Measurements from ENCODE around the gene DACT1. TPM values are rescaled to one million over a fixed set of nuclear protein-coding genes. Genes with fewer than 3 reads are reported as not detected.

Gene DACT1
- total and polyA plus RNA-seq, 2 of the 13 experiments (the other 11 are each of a cell fraction or from before 2014, with no cell fraction given) = 0.01 TPM; not detected in 1

- Histone ChIP-seq H4K20me1 (ENCODE audit: insufficient read depth, low read length) (no peaks in the 10 kb centered on the region), H3K27ac (ENCODE audit: extremely low read length, insufficient read depth, low read length) (no peak overlapping the region), H3K4me1 (ENCODE audit: insufficient read depth, low read length) (no peaks in the 10 kb centered on the region), H3K79me2 (ENCODE audit: insufficient read depth, low read length) (no peaks in the 10 kb centered on the region), H3K9ac (ENCODE audit: insufficient read depth, low read depth, low read length) (no peak overlapping the region), H2AFZ (ENCODE audit: low read length) (no peak overlapping the region), H3K9me3 (ENCODE audit: low read length) (no peaks in the 10 kb centered on the region), H3K27me3 (ENCODE audit: control insufficient read depth in 1 of 2, insufficient read depth in 2 of 2, low read length in 2 of 2) (peaks cover 0 to 4% of the 10 kb centered on the region in 2 experiments; a peak in 1 of 5 replicates), H3K36me3 (replicated peaks in 1 of 2; ENCODE audit: control insufficient read depth in 1 of 2, insufficient read depth in 2 of 2, low read length in 2 of 2) (no peaks in the 10 kb centered on the region), H3K4me3 (replicated peaks in 1 of 3; ENCODE audit: insufficient read depth in 1 of 3, low read depth in 2 of 3, low read length in 3 of 3) (no peak overlapping the region), H3K4me2 (ENCODE audit: low read depth, low read length) (no peak overlapping the region)
- BruUV-seq (replicated peaks) = no TSS peak
- no peak for DNase-seq (ENCODE audit: low spot score)
- 2% methylated on average over 5 of the region's 5 CpGs for WGBS (ENCODE audit: low lambda C conversion rate)
- ChIA-PET CTCF (ENCODE audit: low intra/inter-chr PET ratio, low total read pairs) (no interaction called here), POLR2A (no interaction called here)
- intact Hi-C loops (cut with micrococcal nuclease; ENCODE audit: unreplicated experiment) = no loop called here
- ATAC-seq = no peak
- no peak for FAIRE-seq
- in situ Hi-C loops (cut with HindIII; ENCODE audit: extremely low pct_ligation_motif_present, low pct_unique_long_range_greater_than_20kb) = no loop called here
- TF ChIP-seq ZNF75D (CRISPR knock-in tag; IDR thresholded peaks at IDR 0.05; ENCODE audit: borderline replicate concordance) (no peak), ZNF687 (CRISPR knock-in tag; IDR thresholded peaks at IDR 0.05) (no peak), FOXP4 (CRISPR knock-in tag; IDR thresholded peaks at IDR 0.05) (no peak), UBTF (CRISPR knock-in tag; IDR thresholded peaks at IDR 0.05) (no peak), KDM2A (CRISPR knock-in tag; IDR thresholded peaks at IDR 0.05; ENCODE audit: borderline replicate concordance, low read depth) (no peak), ONECUT2 (CRISPR knock-in tag; IDR thresholded peaks at IDR 0.05) (no peak), ZNF607 (CRISPR knock-in tag; IDR thresholded peaks at IDR 0.05; ENCODE audit: borderline replicate concordance) (no peak), SOX13 (IDR thresholded peaks at IDR 0.05) (no peak), SOX13 (CRISPR knock-in tag; conservative IDR thresholded peaks at IDR 0.05 in 1 of 2, IDR thresholded peaks at IDR 0.05 in 1 of 2) (no peak), ERF (CRISPR knock-in tag; IDR thresholded peaks at IDR 0.05) (no peak), IKZF5 (CRISPR knock-in tag; IDR thresholded peaks at IDR 0.05) (no peak), JUND (CRISPR knock-in tag; IDR thresholded peaks at IDR 0.05) (no peak)
- TF ChIP-seq, protein P1, sequence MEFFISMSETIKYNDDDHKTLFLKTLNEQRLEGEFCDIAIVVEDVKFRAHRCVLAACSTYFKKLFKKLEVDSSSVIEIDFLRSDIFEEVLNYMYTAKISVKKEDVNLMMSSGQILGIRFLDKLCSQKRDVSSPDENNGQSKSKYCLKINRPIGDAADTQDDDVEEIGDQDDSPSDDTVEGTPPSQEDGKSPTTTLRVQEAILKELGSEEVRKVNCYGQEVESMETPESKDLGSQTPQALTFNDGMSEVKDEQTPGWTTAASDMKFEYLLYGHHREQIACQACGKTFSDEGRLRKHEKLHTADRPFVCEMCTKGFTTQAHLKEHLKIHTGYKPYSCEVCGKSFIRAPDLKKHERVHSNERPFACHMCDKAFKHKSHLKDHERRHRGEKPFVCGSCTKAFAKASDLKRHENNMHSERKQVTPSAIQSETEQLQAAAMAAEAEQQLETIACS (CRISPR knock-in tag; IDR thresholded peaks at IDR 0.05) = no peak
Measured at GRCh38 chr14:58668848-58669480, 31.2 kb downstream of the DACT1 start.

Data from HepG2 (cell line).